Hematopoietic multipotent progenitor cell treated with erythropoietin and hydrocortisone succinate and interleukin-3 and kit ligand, for 8 days (in vitro differentiated cells): ENCODE measurements around the gene ATOX1.

ENCODE experiments used
- DNase-seq: peaks from one replicate; pipeline ENCODE4 v3.0.0-alpha.2; 2015

The ATOX1 gene

DNA sequence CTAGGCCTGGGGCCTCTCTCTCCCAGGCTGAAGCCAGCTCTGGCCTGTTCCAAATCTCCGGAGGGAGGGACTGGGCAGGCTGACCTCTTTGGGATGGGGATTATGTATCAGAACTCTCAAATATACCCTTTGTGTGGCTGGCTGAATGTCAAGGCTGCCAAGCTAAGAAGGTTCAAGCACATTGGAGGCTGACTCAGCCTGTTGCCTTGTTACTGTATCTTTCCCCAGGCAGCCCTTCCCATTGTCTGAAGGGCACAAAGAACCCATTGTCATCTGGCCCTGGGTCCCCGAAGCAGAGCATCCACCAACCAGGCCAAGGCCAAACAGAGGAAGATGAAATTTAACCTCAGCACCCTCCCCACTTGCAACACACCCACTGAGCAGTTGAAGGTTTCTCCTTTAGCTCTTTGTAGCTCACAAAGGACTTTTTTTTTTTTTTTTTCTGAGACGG lies 64.4 kb downstream of the ATOX1 start:
- no peak for DNase-seq
